GM19467 (cell line): ENCODE measurements around the gene EEA1.

ENCODE experiments used
- ATAC-seq: cut with Tn5 transposase; IDR thresholded peaks from one replicate; pipeline ENCODE4 v1.9.1; 2021; ENCODE audit warnings: mild to moderate bottlenecking, moderate library complexity; ENCODE audit not compliant: unreplicated experiment

The EEA1 gene

GRCh38 chr12:92938638-92939037 lies 9.5 kb upstream of the EEA1 start:
- ATAC-seq: no peak

GRCh38 chr12:92938018-92938417 lies 8.9 kb upstream of the EEA1 start:
- no peak for ATAC-seq

- ATAC-seq: no peak
These were observed 4.5 kb upstream of the EEA1 start for GRCh38 chr12:92933606-92934005.

GRCh38 chr12:92930421-92930820 lies 1.3 kb upstream of the EEA1 start:
- ATAC-seq: no peak

- ATAC-seq: no peak
These were observed 888 bp upstream of the EEA1 start for GRCh38 chr12:92929983-92930382.

GRCh38 chr12:92928421-92928961 lies 604 bp downstream of the EEA1 start:
- peak; percentile 10 for ATAC-seq

GRCh38 chr12:92927436-92928281 lies 1.4 kb downstream of the EEA1 start:
- no peak for ATAC-seq

- no peak for ATAC-seq
These were observed 2.0 kb downstream of the EEA1 start for GRCh38 chr12:92927055-92927435.

- ATAC-seq: no peak
These were observed 2.5 kb downstream of the EEA1 start for GRCh38 chr12:92926549-92926948.

- peak; percentile 83 for ATAC-seq
These were observed 7.2 kb downstream of the EEA1 start for GRCh38 chr12:92921877-92922276.

- ATAC-seq: no peak
These were observed 13.7 kb downstream of the EEA1 start for GRCh38 chr12:92915365-92915764.

- no peak for ATAC-seq
These were observed 14.9 kb downstream of the EEA1 start for GRCh38 chr12:92914170-92914569.

GRCh38 chr12:92912672-92913071 lies 16.4 kb downstream of the EEA1 start:
- ATAC-seq: no peak

- ATAC-seq: no peak
These were observed 17.0 kb downstream of the EEA1 start for GRCh38 chr12:92912052-92912451.

- no peak for ATAC-seq
These were observed 17.8 kb downstream of the EEA1 start for GRCh38 chr12:92911339-92911738.

- ATAC-seq: no peak
These were observed 21.0 kb downstream of the EEA1 start for GRCh38 chr12:92908108-92908507.

GRCh38 chr12:92905811-92906554 lies 23.1 kb downstream of the EEA1 start:
- no peak for ATAC-seq

GRCh38 chr12:92905258-92905810 lies 23.8 kb downstream of the EEA1 start:
- ATAC-seq: no peak

- no peak for ATAC-seq
These were observed 28.2 kb downstream of the EEA1 start for GRCh38 chr12:92900941-92901340.

- no peak for ATAC-seq
These were observed 29.6 kb downstream of the EEA1 start for GRCh38 chr12:92899386-92900001.

- ATAC-seq: no peak
These were observed 30.3 kb downstream of the EEA1 start for GRCh38 chr12:92898755-92899154.
